ENCODE data around the gene CADPS2.
"Not testable (repeated sequence)": the region's sequence is repeated elsewhere in the genome, so short reads cannot be mapped to it uniquely, and the experiment has no call there.

The CADPS2 gene

GRCh38 chr7:122844191-122844988, 41.9 kb downstream of the CADPS2 start:
- Histone ChIP-seq H3K9me2 (replicated peaks; ENCODE audit: insufficient read depth, low read length) (no peaks in the 10 kb centered on the region), H2AFZ (ENCODE audit: low read length) (no peak overlapping the region), H4K20me1 (ENCODE audit: insufficient read depth, low read length) (no peaks in the 10 kb centered on the region), H3K27ac (ENCODE audit: low read length) (no peak overlapping the region), H3K4me2 (ENCODE audit: low read depth, low read length) (no peak overlapping the region), H3K4me1 (ENCODE audit: low read length) (peaks cover 11% of the 10 kb centered on the region; the same call in 1 of the 2 replicates), H3F3A (ENCODE audit: insufficient read depth, low read length) (no peaks in the 10 kb centered on the region), H3K27me3 (replicated peaks; ENCODE audit: insufficient read depth, low read length) (no peaks in the 10 kb centered on the region), H3K9ac (ENCODE audit: low read length) (no peak overlapping the region), H3K36me3 (replicated peaks; ENCODE audit: insufficient read depth, low read length) (no peaks in the 10 kb centered on the region), H3K79me2 (ENCODE audit: low read length) (peaks cover 50% of the 10 kb centered on the region), H3K4me3 (ENCODE audit: low read length) (no peak overlapping the region), H3K9me3 (replicated peaks; ENCODE audit: insufficient read depth, low read length) (no peaks in the 10 kb centered on the region)
- TF ChIP-seq, protein P1, sequence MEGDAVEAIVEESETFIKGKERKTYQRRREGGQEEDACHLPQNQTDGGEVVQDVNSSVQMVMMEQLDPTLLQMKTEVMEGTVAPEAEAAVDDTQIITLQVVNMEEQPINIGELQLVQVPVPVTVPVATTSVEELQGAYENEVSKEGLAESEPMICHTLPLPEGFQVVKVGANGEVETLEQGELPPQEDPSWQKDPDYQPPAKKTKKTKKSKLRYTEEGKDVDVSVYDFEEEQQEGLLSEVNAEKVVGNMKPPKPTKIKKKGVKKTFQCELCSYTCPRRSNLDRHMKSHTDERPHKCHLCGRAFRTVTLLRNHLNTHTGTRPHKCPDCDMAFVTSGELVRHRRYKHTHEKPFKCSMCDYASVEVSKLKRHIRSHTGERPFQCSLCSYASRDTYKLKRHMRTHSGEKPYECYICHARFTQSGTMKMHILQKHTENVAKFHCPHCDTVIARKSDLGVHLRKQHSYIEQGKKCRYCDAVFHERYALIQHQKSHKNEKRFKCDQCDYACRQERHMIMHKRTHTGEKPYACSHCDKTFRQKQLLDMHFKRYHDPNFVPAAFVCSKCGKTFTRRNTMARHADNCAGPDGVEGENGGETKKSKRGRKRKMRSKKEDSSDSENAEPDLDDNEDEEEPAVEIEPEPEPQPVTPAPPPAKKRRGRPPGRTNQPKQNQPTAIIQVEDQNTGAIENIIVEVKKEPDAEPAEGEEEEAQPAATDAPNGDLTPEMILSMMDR (IDR thresholded peaks at IDR 0.05; ENCODE audit: low read length), result no peak
- no peak for TF ChIP-seq EZH2phosphoT487 (IDR thresholded peaks at IDR 0.05; ENCODE audit: low read length)
- TF ChIP-seq EZH2 (optimal IDR thresholded peaks at IDR 0.05; ENCODE audit: low read depth, low read length), result no peak
- DNase-seq, result no peak

GRCh38 chr7:122842971-122843370, 43.3 kb downstream of the CADPS2 start:
- no peak overlapping the region for H3K9ac ChIP-seq (ENCODE audit: low read length)
- no peak for DNase-seq
- peaks cover 53% of the 10 kb centered on the region for H3K79me2 ChIP-seq (ENCODE audit: low read length)
- H3K36me3 ChIP-seq (replicated peaks; ENCODE audit: insufficient read depth, low read length), result no peaks in the 10 kb centered on the region
- H2AFZ ChIP-seq (ENCODE audit: low read length), result no peak overlapping the region
- no peak overlapping the region for H3K4me2 ChIP-seq (ENCODE audit: low read depth, low read length)
- H3K4me3 ChIP-seq (ENCODE audit: low read length), result no peak overlapping the region
- peaks cover 11% of the 10 kb centered on the region; the same call in 1 of the 2 replicates for H3K4me1 ChIP-seq (ENCODE audit: low read length)
- no peaks in the 10 kb centered on the region for H3F3A ChIP-seq (ENCODE audit: insufficient read depth, low read length)
- H3K27me3 ChIP-seq (replicated peaks; ENCODE audit: insufficient read depth, low read length), result no peaks in the 10 kb centered on the region
- H4K20me1 ChIP-seq (ENCODE audit: insufficient read depth, low read length), result no peaks in the 10 kb centered on the region
- H3K9me3 ChIP-seq (replicated peaks; ENCODE audit: insufficient read depth, low read length), result no peaks in the 10 kb centered on the region
- no peak overlapping the region for H3K27ac ChIP-seq (ENCODE audit: low read length)
- no peaks in the 10 kb centered on the region for H3K9me2 ChIP-seq (replicated peaks; ENCODE audit: insufficient read depth, low read length)
- TF ChIP-seq, protein P1 (IDR thresholded peaks at IDR 0.05; ENCODE audit: low read length), result no peak
- TF ChIP-seq EZH2phosphoT487 (IDR thresholded peaks at IDR 0.05; ENCODE audit: low read length) (no peak), EZH2 (optimal IDR thresholded peaks at IDR 0.05; ENCODE audit: low read depth, low read length) (no peak)

GRCh38 chr7:122836286-122836685, 50.0 kb downstream of the CADPS2 start:
- H3K9ac ChIP-seq (ENCODE audit: low read length); H3K36me3 ChIP-seq (replicated peaks; ENCODE audit: insufficient read depth, low read length); DNase-seq; H3K9me3 ChIP-seq (replicated peaks; ENCODE audit: insufficient read depth, low read length); H3K9me2 ChIP-seq (replicated peaks; ENCODE audit: insufficient read depth, low read length); H4K20me1 ChIP-seq (ENCODE audit: insufficient read depth, low read length); H3K27me3 ChIP-seq (replicated peaks; ENCODE audit: insufficient read depth, low read length); H3K27ac ChIP-seq (ENCODE audit: low read length); H3K4me2 ChIP-seq (ENCODE audit: low read depth, low read length); H3K4me3 ChIP-seq (ENCODE audit: low read length); H2AFZ ChIP-seq (ENCODE audit: low read length); H3F3A ChIP-seq (ENCODE audit: insufficient read depth, low read length); H3K4me1 ChIP-seq (ENCODE audit: low read length): not testable (repeated sequence)
- H3K79me2 ChIP-seq (ENCODE audit: low read length), result peaks cover 18% of the 10 kb centered on the region

DNA sequence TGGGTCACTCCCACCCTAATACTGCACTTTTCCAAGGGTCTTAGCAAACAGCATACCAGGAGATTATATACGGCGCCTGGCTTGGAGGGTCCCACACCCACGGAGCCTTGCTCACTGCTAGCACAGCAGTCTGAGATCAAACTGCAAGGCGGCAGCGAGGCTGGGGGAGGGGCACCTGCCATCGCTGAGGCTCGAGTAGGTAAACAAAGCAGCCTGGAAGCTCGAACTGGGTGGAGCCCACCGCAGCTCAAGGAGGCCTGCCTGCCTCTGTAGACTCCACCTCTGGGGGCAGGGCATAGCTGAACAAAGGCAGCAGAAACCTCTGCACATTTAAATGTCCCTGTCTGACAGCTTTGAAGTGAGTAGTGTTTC, 51.7 kb downstream of the CADPS2 start:
- H3K4me1 ChIP-seq (ENCODE audit: low read length); H2AFZ ChIP-seq (ENCODE audit: low read length); H3K79me2 ChIP-seq (ENCODE audit: low read length); H3K4me3 ChIP-seq (ENCODE audit: low read length); H3K36me3 ChIP-seq (replicated peaks; ENCODE audit: insufficient read depth, low read length); H3K27ac ChIP-seq (ENCODE audit: low read length); H3K9ac ChIP-seq (ENCODE audit: low read length); H3K9me3 ChIP-seq (replicated peaks; ENCODE audit: insufficient read depth, low read length); H3K27me3 ChIP-seq (replicated peaks; ENCODE audit: insufficient read depth, low read length); H3K9me2 ChIP-seq (replicated peaks; ENCODE audit: insufficient read depth, low read length); H3K4me2 ChIP-seq (ENCODE audit: low read depth, low read length); DNase-seq; H4K20me1 ChIP-seq (ENCODE audit: insufficient read depth, low read length); H3F3A ChIP-seq (ENCODE audit: insufficient read depth, low read length): not testable (repeated sequence)

Data from MM.1S (cell line).